ENCODE measurements around the gene ERVFRD-1.

The ERVFRD-1 gene

GRCh38 chr6:11093626-11094410 lies 17.7 kb downstream of the ERVFRD-1 start, which contains the start of gene SMIM13 (continued):
- no peak for TF ChIP-seq ZNF18 (tag by site-specific recombination; IDR thresholded peaks at IDR 0.05)
- peak; percentile 94 for TF ChIP-seq ZBTB20 (tag by site-specific recombination; IDR thresholded peaks at IDR 0.05)
- peak; percentile 83 for TF ChIP-seq ZSCAN30 (tag by site-specific recombination; IDR thresholded peaks at IDR 0.05)
- no peak for TF ChIP-seq ZNF549 (tag by site-specific recombination; IDR thresholded peaks at IDR 0.05)
- TF ChIP-seq TCF7L2 (IDR thresholded peaks at IDR 0.05; ENCODE audit: borderline replicate concordance, low read depth, low read length): peak; percentile 94
- no peak for TF ChIP-seq ZNF658 (tag by site-specific recombination; IDR thresholded peaks at IDR 0.05)
- no peak for TF ChIP-seq ZNF223 (tag by site-specific recombination; IDR thresholded peaks at IDR 0.05)
- TF ChIP-seq ZBTB11 (tag by site-specific recombination; conservative IDR thresholded peaks at IDR 0.05; ENCODE audit: low read depth): peak; percentile 31; the same call in 1 of the 2 replicates
- peak; percentile 50; the same call in 1 of the 2 replicates for TF ChIP-seq ZNF184 (tag by site-specific recombination; IDR thresholded peaks at IDR 0.05)
- TF ChIP-seq BCL11A (tag by site-specific recombination; IDR thresholded peaks at IDR 0.05; ENCODE audit: low read depth): peak; percentile 80; the same call in 1 of the 2 replicates
- peak; percentile 89 for TF ChIP-seq ZBTB10 (tag by site-specific recombination; IDR thresholded peaks at IDR 0.05)
- TF ChIP-seq ZNF629 (tag by site-specific recombination; IDR thresholded peaks at IDR 0.05): peak; percentile 67
- peak; percentile 88 for TF ChIP-seq ZNF785 (tag by site-specific recombination; IDR thresholded peaks at IDR 0.05)
- TF ChIP-seq WT1 (tag by site-specific recombination; IDR thresholded peaks at IDR 0.05): peak; percentile 88
- TF ChIP-seq ZNF521 (tag by site-specific recombination; IDR thresholded peaks at IDR 0.05): no peak
- TF ChIP-seq ZNF211 (tag by site-specific recombination; IDR thresholded peaks at IDR 0.05; ENCODE audit: low read depth): no peak
- TF ChIP-seq ZNF610 (tag by site-specific recombination; IDR thresholded peaks at IDR 0.05; ENCODE audit: borderline replicate concordance): peak; percentile 81; the same call in 1 of the 2 replicates
- no peak for TF ChIP-seq ZNF707 (tag by site-specific recombination; IDR thresholded peaks at IDR 0.05)
- no peak for TF ChIP-seq ZNF530 (tag by site-specific recombination; IDR thresholded peaks at IDR 0.05; ENCODE audit: low read depth)
- TF ChIP-seq ZBTB1 (tag by site-specific recombination; IDR thresholded peaks at IDR 0.05): no peak
- TF ChIP-seq ZNF146 (tag by site-specific recombination; IDR thresholded peaks at IDR 0.05): peak; percentile 6; the same call in 1 of the 2 replicates
- no peak for TF ChIP-seq ZNF37A (tag by site-specific recombination; IDR thresholded peaks at IDR 0.05)
- TF ChIP-seq ZNF677 (tag by site-specific recombination; IDR thresholded peaks at IDR 0.05): no peak
- TF ChIP-seq REPIN1 (tag by site-specific recombination; IDR thresholded peaks at IDR 0.05; ENCODE audit: low read depth): peak; percentile 73; the same call in 1 of the 2 replicates
- peak; percentile 44 for TF ChIP-seq FEZF1 (tag by site-specific recombination; IDR thresholded peaks at IDR 0.05)
- no peak for TF ChIP-seq GFI1B (tag by site-specific recombination; IDR thresholded peaks at IDR 0.05)
- 0 out of 2 replicates have a peak, but pooled peaks have one; percentile 67 for TF ChIP-seq YY2 (tag by site-specific recombination; IDR thresholded peaks at IDR 0.05)
- peak; percentile 32; the same call in 1 of the 2 replicates for TF ChIP-seq ZNF488 (tag by site-specific recombination; IDR thresholded peaks at IDR 0.05)
- no peak for TF ChIP-seq ZNF664 (tag by site-specific recombination; IDR thresholded peaks at IDR 0.05)
- TF ChIP-seq OVOL3 (tag by site-specific recombination; IDR thresholded peaks at IDR 0.05): 0 out of 2 replicates have a peak, but pooled peaks have one; percentile 33
- peak; percentile 99 for TF ChIP-seq ZNF335 (tag by site-specific recombination; conservative IDR thresholded peaks at IDR 0.05)
- TF ChIP-seq ZNF830 (tag by site-specific recombination; IDR thresholded peaks at IDR 0.05; ENCODE audit: low read depth): no peak
